ENCODE measurements around the gene SERPINB6.
"Not testable (repeated sequence)": the region's sequence is repeated elsewhere in the genome, so short reads cannot be mapped to it uniquely, and the experiment has no call there.

SERPINB6 gene

DNA sequence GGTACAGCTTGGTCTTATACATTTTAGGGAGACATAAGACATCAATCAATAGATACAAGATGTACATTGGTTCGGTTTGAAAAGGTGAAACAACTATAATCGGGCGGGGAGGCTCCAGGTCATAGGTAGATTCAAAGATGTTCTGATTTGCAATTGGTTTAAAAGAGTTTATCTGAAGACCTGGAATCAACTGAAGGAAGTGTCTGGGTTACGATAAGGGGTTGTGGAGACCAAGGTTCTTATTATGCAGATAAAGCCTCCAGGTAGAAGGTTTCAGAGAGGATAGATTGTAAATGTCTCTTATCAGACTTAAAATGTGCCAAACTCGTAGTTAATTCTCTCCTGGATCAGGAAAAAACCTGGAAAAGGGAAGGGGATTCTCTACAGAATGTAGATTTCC, 5.9 kb upstream of the SERPINB6 start:
- H3K27me3 Mint-ChIP-seq: peaks cover 10% of the 10 kb centered on the region
- no peaks in the 10 kb centered on the region for H3K36me3 Mint-ChIP-seq
- no peak for ATAC-seq (ENCODE audit: low read depth)
- H3K9me3 Mint-ChIP-seq: no peaks in the 10 kb centered on the region
- no peak for DNase-seq (ENCODE audit: low spot score in 2 of 2)
- no peak overlapping the region for H3K27ac Mint-ChIP-seq
- H3K4me1 Mint-ChIP-seq: peaks cover 1% of the 10 kb centered on the region
- no peak overlapping the region for H3K4me3 Mint-ChIP-seq

DNA sequence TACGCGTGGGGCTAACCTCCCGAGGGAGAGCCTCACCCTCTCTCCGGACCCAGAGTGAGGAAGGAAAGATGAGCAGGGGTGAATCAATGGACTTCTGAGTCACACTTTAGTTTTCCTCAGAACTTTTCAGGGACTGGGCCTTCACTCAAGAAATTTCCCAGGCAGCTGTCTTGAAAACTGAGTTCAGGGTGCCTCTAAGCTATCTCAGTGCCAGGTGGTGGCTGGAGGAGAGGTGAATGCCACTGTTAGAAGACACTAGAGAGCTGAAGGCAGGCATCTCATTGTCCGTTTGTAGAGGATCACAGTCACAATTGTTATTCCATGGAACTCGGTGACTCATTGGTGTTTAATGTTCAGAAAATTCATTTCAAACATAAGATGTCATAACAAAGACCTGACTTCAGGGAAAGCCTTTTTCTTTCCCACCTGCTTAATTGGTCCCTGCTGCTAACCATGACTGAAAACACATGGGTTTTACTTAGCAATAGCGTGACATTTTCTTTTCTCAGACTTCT, 5.3 kb upstream of the SERPINB6 start:
- H3K4me3 Mint-ChIP-seq: no peak overlapping the region
- H3K36me3 Mint-ChIP-seq: no peaks in the 10 kb centered on the region
- no peak overlapping the region for H3K27ac Mint-ChIP-seq
- peaks cover 4% of the 10 kb centered on the region for H3K4me1 Mint-ChIP-seq
- ATAC-seq (ENCODE audit: low read depth) (no peak), DNase-seq (ENCODE audit: low spot score in 2 of 2) (no peak)
- no peaks in the 10 kb centered on the region for H3K9me3 Mint-ChIP-seq
- peaks cover 9% of the 10 kb centered on the region for H3K27me3 Mint-ChIP-seq

DNA sequence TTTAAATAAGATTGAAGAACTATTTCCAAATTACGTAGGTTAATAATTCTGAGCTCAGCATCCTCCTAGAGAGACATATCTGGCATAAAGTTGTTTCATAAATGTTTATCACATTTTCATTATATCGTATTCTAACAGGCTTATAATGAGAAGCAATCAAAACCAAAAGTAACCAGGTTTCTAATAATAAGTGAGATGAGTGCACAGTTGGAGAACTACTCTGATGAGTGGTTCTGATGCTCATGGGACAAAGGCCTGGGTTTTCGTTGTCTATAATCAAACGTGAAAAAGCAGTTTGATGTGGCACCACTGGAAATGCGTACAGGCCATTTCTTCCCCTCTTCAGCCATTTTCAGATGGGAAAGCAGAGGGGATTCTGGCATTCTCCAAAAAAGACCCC, 4.7 kb upstream of the SERPINB6 start:
- ATAC-seq (ENCODE audit: low read depth) (no peak), DNase-seq (ENCODE audit: low spot score in 2 of 2) (no peak)
- peaks cover 4% of the 10 kb centered on the region for H3K4me1 Mint-ChIP-seq
- H3K9me3 Mint-ChIP-seq: no peaks in the 10 kb centered on the region
- no peak overlapping the region for H3K27ac Mint-ChIP-seq
- H3K36me3 Mint-ChIP-seq: no peaks in the 10 kb centered on the region
- H3K27me3 Mint-ChIP-seq: peaks cover 9% of the 10 kb centered on the region
- no peak overlapping the region for H3K4me3 Mint-ChIP-seq

DNA sequence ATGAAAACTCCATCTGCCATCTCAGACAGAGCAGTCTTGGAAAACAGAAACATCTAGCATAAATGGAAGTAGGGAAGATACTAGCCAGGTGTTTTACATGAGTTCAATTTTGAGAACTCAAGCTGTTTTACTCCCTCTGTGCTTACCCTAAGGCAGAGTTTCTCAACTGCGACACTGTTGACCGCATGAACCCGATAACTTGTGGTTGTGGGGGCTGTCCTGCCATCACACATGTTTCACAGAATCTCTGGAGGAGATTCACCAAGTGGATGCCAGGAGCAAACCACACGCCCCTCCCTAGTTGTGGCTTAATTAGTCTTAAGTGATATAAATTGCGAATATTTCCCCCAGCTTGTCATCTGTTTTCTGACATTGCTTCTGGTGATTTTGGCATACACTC, 2.3 kb upstream of the SERPINB6 start:
- H3K9me3 Mint-ChIP-seq: no peaks in the 10 kb centered on the region
- DNase-seq (ENCODE audit: low spot score in 2 of 2) (no peak), ATAC-seq (ENCODE audit: low read depth) (no peak)
- no peak overlapping the region for H3K4me3 Mint-ChIP-seq
- H3K27ac Mint-ChIP-seq: no peak overlapping the region
- peaks cover 7% of the 10 kb centered on the region for H3K27me3 Mint-ChIP-seq
- H3K4me1 Mint-ChIP-seq: peaks cover 10% of the 10 kb centered on the region
- no peaks in the 10 kb centered on the region for H3K36me3 Mint-ChIP-seq

DNA sequence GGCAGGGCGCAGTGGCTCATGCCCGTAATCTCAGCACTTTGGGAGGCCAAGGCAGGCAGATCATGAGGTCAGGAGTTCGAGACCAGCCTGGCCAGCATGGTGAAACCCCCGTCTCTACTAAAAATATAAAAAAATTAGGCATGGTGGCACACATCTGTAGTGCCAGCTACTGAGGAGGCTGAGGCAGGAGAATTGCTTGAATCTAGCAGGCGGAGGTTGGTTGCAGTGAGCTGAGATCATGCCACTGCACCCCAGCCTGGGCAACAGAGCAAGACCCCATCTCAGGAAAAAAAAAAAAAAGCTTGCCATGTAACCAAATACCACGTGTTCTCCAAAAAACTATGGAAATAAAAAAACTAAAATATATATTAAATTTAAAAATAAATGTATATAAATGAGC, 1.8 kb upstream of the SERPINB6 start:
- not testable (repeated sequence) for H3K36me3 Mint-ChIP-seq, H3K27ac Mint-ChIP-seq

DNA sequence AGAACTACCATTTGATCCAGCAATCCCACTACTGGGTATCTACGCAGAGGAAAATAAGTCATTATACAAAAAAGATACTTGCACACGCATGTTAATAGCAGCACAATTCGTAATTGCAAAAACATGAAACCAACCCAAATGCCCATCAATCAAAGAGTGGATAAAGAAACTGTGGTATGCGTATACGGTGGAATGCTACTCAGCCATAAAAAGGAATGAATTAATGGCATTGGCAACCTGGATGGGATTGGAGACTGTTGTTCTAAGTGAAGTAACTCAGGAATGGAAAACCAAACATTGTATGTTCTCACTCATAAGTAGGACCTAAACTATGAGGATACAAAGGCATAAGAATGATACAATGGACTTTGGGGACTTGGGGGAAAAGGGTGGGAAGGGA, 1.3 kb upstream of the SERPINB6 start:
- not testable (repeated sequence) for H3K27me3 Mint-ChIP-seq; DNase-seq (ENCODE audit: low spot score in 2 of 2); ATAC-seq (ENCODE audit: low read depth); H3K9me3 Mint-ChIP-seq; H3K4me3 Mint-ChIP-seq; H3K27ac Mint-ChIP-seq; H3K36me3 Mint-ChIP-seq
- peaks cover 14% of the 10 kb centered on the region for H3K4me1 Mint-ChIP-seq

More for the DNA sequence above, 1.8 kb upstream of the SERPINB6 start:
- peaks cover 10% of the 10 kb centered on the region for H3K4me1 Mint-ChIP-seq
- not testable (repeated sequence) for H3K9me3 Mint-ChIP-seq; ATAC-seq (ENCODE audit: low read depth); H3K4me3 Mint-ChIP-seq; DNase-seq (ENCODE audit: low spot score in 2 of 2); H3K27me3 Mint-ChIP-seq

DNA sequence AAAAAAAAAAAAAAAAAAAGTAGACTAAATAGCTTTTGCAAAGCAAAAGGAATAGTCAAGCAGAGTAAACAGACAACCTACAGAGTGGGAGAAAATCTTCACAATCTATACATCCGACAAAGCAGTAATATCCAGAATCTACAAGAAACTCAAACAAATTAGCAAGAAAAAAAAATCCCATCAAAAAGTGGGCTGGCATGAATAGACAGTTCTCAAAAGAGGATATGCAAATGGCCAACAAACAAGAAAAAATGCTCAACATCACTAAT, 786 bp upstream of the SERPINB6 start:
- H3K9me3 Mint-ChIP-seq; H3K36me3 Mint-ChIP-seq; H3K27me3 Mint-ChIP-seq; ATAC-seq (ENCODE audit: low read depth): not testable (repeated sequence)
- Mint-ChIP-seq H3K27ac (peak overlapping the region; percentile 78), H3K4me1 (peaks cover 19% of the 10 kb centered on the region), H3K4me3 (peak overlapping the region; percentile 76)
- DNase-seq (ENCODE audit: low spot score in 2 of 2): peak in 1 of 2 donors; percentile 10

DNA sequence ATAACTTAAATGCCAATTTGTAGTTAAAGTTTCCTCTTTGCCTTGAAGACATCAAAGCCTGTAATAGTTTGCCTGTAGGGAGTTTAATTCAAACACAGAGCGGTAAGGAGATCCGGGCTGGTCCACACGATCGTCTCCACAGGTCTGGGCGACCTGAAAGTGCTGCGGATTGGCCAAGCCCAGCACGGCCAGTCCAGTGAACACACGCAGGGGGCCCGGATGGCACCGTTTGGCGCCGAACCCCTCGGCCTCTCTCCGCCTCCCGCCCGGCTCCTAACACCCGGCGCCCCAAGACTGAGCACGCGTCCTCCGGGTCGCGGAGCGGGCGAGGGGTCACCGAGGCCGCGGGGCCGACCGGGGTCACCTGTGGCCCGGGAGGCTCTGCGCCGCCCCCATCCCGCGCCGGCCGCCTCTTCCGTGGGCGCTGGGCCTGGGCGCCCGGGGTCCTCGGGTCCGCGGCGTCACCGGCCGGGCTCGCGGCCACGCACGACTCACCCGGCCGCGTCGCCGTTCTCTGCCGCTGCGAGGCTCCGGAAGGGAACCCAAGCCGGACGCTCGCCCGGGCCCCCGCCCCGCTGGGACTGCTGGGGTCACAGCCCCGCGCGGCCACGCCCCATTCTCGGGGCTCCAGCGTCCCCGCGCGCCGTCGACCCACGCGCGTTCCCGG, 481 bp downstream of the SERPINB6 start:
- Mint-ChIP-seq H3K9me3 (no peaks in the 10 kb centered on the region), H3K27ac (peak overlapping the region; percentile 87), H3K4me1 (peaks cover 22% of the 10 kb centered on the region), H3K4me3 (peak overlapping the region; percentile 92), H3K27me3 (no peaks in the 10 kb centered on the region), H3K36me3 (peaks cover 3% of the 10 kb centered on the region)
- DNase-seq (ENCODE audit: low spot score in 2 of 2): no peak
- peak; percentile 56 for ATAC-seq (ENCODE audit: low read depth)

DNA sequence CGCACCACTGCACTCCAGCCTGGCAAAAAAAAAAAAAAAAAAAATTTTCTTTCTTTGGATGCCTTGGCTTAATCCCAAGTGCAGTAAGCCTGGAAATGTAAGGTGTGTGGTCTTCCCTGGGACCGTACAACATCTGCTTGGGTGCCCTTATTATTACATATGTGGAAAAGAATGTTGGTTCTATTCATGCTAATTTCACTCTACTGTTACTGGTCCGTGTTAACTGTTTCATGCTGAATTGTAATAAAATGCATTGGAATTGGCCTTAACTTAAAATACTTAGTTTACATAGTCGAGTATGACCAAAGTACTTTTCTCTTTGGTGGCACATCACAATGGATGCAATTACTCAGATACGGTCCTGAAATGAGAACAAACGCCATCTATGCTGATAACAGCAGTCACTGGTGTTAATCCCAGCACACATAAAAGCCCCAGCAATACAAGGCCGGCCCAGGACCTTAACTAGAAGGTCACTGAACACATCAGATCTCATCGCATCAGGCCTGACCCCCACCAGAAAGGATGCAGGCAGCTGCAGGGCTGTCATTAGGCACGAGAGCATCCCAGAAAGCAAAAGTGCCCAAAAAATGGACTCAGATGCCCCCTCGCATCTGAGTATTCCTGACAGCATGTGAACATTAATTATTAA, 1.2 kb downstream of the SERPINB6 start:
- no peak for DNase-seq (ENCODE audit: low spot score in 2 of 2)
- Mint-ChIP-seq H3K36me3 (peaks cover 3% of the 10 kb centered on the region), H3K27me3 (no peaks in the 10 kb centered on the region), H3K27ac (peak overlapping the region; percentile 87), H3K4me1 (peaks cover 22% of the 10 kb centered on the region), H3K9me3 (no peaks in the 10 kb centered on the region), H3K4me3 (peak overlapping the region; percentile 92)
- no peak for ATAC-seq (ENCODE audit: low read depth)

DNA sequence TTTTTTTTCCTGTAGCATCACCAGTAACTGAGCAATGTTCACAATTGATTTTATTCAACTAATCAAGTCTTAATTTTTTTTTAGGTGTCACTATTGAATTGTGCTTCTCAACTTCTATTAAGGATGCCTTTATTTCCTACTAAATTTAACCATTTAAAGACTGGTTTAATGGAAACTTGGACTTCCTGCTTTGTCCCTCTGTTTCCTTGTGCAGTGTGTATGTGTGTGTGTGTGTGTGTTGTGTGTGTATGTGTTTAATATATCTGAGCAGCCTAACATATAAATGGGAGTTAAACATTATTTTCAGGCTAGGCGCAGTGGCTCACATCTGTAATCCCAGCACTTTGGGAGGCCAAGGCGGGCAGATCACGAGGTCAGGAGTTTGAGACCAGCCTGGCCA, 1.8 kb downstream of the SERPINB6 start:
- peak overlapping the region; percentile 54 for H3K27ac Mint-ChIP-seq
- H3K36me3 Mint-ChIP-seq: peaks cover 3% of the 10 kb centered on the region
- peak overlapping the region; percentile 28 for H3K4me3 Mint-ChIP-seq
- no peaks in the 10 kb centered on the region for H3K9me3 Mint-ChIP-seq
- peaks cover 22% of the 10 kb centered on the region for H3K4me1 Mint-ChIP-seq
- DNase-seq (ENCODE audit: low spot score in 2 of 2) (no peak), ATAC-seq (ENCODE audit: low read depth) (no peak)
- no peaks in the 10 kb centered on the region for H3K27me3 Mint-ChIP-seq

DNA sequence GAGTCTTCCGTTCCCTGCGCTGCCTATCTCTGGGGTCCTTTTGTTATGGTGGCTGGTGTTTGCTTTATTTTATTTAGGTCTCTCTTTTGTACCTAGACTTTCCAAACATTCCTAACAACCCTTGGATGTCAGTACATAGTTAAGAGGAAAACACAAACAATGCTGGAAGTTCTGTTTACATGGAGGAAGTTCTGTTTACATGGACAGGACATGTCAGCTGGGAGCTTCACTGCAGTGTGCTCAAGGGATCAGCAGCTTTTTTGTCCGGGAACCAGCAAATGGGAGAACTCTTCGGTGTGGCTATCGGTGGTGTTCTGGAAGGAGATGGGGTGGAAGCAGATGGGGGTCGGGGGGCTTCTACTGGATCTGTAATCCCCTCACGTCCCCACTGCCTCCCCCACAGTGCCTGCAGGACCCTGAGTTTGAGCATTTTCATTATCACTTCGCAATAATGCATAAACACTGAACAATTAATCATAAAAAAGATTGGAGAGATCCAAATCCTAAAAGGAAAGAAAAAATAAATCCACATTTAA, 2.7 kb downstream of the SERPINB6 start:
- H3K27me3 Mint-ChIP-seq: no peaks in the 10 kb centered on the region
- no peak overlapping the region for H3K4me3 Mint-ChIP-seq
- peaks cover 3% of the 10 kb centered on the region for H3K36me3 Mint-ChIP-seq
- H3K27ac Mint-ChIP-seq: no peak overlapping the region
- H3K9me3 Mint-ChIP-seq: no peaks in the 10 kb centered on the region
- peaks cover 23% of the 10 kb centered on the region for H3K4me1 Mint-ChIP-seq
- DNase-seq (ENCODE audit: low spot score in 2 of 2) (no peak), ATAC-seq (ENCODE audit: low read depth) (no peak)

DNA sequence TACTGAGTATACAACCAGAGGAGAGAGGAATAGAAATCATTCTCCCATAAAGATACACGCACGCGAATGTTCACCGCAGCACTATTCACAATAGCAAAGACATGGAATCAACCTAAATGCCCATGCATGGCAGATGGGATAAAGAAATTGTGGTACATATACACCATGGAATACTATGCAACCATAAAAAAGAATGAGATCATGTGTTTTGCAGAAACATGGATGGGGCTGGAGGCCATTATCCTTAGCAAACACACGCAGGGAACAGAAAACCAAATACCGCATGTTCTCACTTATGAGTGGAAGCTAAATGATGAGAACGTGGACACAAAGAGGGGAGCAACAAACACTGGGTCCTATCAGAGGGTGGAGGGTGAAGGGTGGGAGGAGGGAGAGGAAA, 3.4 kb downstream of the SERPINB6 start:
- no peak overlapping the region for H3K4me3 Mint-ChIP-seq

DNA sequence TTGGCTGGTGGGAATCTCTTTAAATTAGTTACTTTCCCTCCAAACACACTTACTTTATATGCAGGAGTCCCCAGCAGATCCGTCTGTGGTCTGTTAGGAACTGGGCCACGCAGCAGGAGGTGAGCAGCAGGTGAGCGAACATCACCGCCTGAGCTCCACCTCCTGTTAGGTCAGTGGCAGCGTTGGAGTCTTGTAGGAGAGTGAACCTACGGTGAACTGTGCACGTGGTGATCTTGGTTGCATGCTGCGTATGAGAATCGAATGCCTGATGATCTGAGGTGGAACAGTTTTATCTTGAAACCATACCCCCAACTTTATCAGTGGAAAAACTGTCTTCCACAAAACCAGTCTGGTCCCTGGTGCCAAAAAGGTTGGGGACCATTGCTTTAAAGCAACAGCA, 5.0 kb downstream of the SERPINB6 start:
- no peaks in the 10 kb centered on the region for H3K27me3 Mint-ChIP-seq
- H3K4me3 Mint-ChIP-seq: no peak overlapping the region
- peaks cover 3% of the 10 kb centered on the region for H3K36me3 Mint-ChIP-seq
- ATAC-seq (ENCODE audit: low read depth): no peak
- no peak for DNase-seq (ENCODE audit: low spot score in 2 of 2)
- no peak overlapping the region for H3K27ac Mint-ChIP-seq
- no peaks in the 10 kb centered on the region for H3K9me3 Mint-ChIP-seq
- peaks cover 22% of the 10 kb centered on the region for H3K4me1 Mint-ChIP-seq

More for the DNA sequence above, 3.4 kb downstream of the SERPINB6 start:
- Mint-ChIP-seq H3K9me3 (no peaks in the 10 kb centered on the region), H3K4me1 (peaks cover 26% of the 10 kb centered on the region), H3K36me3 (peaks cover 3% of the 10 kb centered on the region), H3K27ac (no peak overlapping the region), H3K27me3 (no peaks in the 10 kb centered on the region)
- no peak for ATAC-seq (ENCODE audit: low read depth)
- no peak for DNase-seq (ENCODE audit: low spot score in 2 of 2)

DNA sequence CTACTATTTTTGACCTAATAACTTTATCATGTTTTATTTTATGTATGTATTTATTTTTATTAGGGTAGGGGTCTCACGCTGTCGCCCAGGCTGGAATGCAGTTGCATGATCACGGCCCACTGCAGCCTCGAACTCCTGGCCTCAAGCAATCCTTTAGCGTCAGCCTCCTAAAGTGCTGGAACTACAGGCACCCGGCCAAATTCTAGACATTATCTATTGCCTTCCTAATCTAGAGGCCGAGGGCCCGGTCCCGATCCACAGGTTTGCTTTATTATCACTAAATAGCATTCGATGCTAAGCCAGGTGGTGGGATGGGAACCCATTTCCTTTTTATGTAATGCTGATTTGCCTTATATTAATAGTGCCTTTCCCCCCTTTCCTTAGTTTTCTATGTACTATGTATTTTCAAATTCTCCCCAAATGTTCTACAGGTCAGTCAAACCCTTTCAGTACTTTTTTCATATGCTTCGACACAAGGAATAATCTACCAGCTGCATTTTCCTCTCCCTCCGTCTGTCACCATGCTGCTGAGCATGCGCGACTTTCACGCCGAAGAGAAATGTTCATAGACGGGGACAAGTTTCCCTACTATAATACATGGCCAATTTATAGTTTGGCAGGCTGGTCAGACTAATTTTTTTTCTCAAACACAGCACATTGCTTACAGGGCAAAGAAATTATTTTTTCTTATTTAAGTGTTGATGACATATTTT, 6.4 kb downstream of the SERPINB6 start:
- H3K27me3 Mint-ChIP-seq: no peaks in the 10 kb centered on the region
- ATAC-seq (ENCODE audit: low read depth) (no peak), DNase-seq (ENCODE audit: low spot score in 2 of 2) (no peak)
- no peak overlapping the region for H3K27ac Mint-ChIP-seq
- H3K4me3 Mint-ChIP-seq: no peak overlapping the region
- H3K9me3 Mint-ChIP-seq: no peaks in the 10 kb centered on the region
- peaks cover 20% of the 10 kb centered on the region for H3K4me1 Mint-ChIP-seq
- H3K36me3 Mint-ChIP-seq: peaks cover 3% of the 10 kb centered on the region
